GM19238 (cell line): ENCODE data around the gene GRM4.
A peak's percentile ranks its signal among the peaks of the same experiment; 100 is the strongest.

Experiments
- DNase-seq: peaks from one replicate; pipeline ENCODE4 v3.0.0; 2011; ENCODE audit warnings: low spot score; ENCODE audit not compliant: insufficient read length

The GRM4 gene

DNA sequence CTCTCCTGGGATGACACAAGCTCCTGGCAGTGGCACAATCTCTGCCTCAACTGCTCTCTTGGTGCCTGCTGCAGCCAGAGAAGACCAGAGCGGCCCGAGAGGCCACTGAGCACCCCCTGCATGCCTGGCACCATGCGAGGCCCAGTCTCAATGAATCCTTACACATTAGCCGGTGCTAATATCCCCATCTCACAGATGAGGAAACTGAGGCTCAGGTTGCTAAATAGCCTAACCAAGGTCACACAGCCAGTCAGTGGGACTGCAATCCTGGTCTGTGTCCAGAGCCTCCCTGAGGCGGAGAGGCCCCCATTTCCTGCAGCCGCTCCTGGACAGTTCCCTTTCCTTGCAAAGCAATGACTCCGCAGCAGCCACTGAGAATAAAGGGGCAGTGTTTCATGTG lies 81.2 kb downstream of the GRM4 start:
- DNase-seq, result no peak

DNA sequence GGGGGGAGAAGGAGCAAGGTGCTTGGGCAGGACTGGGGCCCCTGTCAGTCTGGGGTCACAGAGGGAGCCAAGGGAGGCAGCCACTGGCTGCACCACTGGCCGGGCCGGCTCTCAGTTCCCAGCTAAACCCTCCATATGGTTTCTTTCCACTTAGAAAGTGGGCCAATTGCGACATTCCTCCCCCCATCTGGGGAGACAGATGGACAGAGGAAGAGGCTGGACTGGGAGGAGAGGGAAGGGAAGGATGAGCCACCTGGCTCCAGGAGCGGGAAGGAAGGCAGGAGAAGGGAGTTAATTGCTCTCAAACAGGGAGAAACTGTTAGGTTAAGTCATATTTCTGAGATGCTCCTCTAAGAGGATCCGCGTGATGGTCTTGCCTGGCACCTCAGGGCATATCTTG lies 82.2 kb downstream of the GRM4 start:
- no peak for DNase-seq

DNA sequence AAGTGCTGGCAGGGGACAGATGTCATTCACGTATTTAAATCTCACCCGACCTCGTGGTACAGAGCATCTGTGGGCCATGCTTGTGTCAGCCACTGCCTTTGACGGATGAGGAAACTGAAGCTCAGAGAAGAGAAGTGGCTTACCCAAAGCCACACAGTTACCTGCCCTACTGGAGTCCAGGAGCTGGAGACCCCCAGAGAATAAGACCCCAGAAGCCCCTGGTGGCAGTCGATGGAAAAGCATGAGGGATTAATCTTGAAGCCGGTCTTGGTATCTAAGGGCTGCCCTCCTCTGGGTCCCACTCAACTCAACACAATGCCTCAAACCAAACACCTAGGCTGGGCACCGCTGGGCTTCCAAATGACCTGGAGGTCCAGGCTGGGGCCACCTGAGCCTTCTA lies 83.1 kb downstream of the GRM4 start:
- DNase-seq, result no peak

DNA sequence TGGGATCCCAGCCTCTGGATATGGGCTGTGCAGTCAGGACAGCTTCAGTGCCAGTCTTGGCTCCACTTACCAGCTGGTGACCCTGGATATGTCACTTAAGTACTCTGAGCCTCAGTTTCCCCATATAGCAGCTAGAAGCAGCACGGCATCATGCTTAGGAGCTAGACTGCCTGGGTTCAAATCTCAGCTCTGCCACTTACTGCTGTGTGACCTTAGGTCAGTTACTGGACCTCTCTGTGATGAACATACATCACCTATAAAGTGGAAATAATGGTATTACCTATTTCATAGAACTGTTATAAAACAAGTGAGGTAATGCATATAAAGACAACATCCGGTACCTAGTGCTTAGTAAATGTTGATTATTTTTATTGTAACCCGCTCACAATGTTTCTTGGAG lies 83.7 kb downstream of the GRM4 start:
- no peak for DNase-seq

DNA sequence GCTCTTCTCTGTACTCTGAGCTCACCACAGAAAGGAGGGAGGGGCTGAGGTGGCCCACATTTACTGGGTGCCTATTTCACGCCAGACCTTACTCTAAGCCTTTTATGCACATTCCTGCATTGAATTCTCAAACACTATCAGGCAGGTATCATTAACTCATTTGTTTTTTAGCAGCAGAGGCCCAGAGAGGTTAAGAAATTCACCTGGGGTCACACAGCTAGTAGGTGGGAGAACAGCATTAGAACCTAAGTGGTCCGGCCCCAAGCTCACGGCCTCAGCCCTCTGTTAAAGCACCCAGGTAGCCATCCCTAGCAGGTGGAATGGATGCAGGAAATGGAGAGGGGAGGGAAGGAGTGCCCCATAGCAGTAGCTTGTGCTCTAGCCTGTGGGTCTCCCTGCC lies 84.5 kb downstream of the GRM4 start:
- DNase-seq, result no peak

DNA sequence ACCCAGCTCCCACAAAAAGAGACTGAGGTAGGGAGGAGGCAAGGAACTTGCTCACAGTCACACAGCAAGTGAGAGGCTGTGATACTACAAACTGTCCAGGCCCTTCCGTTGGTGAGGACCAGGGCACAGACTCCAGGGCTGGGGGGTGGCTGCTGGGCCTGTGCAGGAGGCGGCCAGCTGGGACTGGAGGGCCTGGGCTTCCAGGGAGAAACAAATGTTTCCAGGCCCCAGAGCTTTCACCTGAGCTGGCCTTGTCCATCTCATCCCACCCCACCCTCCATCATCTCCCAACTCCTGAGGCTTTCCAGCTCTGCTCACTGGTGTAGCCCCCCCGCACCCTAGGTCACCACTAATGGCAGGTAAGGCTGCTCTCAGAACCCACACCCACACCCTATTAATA lies 86.0 kb downstream of the GRM4 start:
- no peak for DNase-seq

DNA sequence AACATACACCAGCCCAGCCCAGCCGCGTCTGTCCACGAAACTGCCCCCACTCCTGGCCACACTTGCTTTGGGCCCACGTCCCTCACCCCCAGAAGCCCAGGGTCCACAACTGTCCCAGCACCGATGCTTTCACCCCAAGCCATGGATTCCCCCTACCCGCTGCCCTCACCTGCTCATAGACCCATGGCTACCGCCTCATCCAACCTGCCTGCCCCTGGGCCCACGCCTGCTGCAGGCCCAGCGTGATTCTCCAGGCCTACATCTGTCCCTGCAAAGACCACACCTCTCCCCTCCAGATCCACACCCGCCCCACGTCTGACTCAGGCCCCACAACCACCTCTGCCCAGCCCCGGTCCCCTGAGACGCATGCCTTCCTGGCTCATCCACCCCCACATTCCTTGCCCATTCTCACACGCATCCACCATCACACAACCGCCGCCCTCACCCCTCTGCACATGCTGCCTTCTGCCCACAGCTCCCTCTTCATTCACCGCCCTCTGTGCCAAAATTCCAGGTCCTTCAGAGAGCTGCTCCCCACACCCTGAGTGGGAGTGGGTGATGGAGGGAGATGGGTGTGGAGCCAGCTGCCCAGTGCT lies 86.7 kb downstream of the GRM4 start:
- no peak for DNase-seq

DNA sequence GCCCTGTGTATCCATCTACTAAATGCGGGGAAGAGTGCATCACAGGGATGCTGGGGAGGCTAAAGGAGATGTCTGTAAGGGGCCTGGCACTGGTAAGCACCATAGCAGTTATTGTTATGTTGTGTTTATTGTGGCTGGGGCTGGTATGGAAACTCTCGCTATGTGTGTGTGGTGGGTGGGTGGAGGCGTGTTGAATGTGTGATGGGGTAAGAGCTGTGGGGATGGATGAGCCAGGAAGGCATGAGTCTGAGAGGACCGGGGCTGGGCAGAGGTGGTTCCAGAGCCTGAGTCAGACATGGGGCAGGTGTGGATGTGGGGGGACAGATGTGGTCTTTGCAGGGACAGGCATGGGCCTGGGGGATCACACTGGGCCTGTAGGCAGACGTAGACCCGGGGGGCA lies 88.1 kb downstream of the GRM4 start:
- no peak for DNase-seq

DNA sequence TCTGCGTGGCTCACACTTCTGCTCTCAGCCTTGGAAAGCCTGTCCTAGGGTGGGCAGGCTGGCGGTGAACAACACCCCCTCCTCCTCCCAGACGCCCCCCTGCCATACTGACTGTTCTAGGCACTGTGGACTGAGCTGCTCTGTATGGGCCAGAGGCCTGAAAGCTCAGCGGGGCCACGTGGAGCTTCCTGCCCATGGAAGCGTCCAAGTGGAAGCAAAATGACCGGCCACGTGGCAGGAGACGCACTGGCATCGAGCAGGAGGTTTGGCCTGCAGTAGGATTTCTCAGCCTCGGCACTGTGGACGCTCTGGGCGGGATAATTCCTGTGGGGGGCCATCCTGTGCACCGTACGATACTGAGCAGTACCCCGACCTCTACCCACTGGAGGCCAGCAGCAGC lies 88.7 kb downstream of the GRM4 start:
- DNase-seq, result no peak

DNA sequence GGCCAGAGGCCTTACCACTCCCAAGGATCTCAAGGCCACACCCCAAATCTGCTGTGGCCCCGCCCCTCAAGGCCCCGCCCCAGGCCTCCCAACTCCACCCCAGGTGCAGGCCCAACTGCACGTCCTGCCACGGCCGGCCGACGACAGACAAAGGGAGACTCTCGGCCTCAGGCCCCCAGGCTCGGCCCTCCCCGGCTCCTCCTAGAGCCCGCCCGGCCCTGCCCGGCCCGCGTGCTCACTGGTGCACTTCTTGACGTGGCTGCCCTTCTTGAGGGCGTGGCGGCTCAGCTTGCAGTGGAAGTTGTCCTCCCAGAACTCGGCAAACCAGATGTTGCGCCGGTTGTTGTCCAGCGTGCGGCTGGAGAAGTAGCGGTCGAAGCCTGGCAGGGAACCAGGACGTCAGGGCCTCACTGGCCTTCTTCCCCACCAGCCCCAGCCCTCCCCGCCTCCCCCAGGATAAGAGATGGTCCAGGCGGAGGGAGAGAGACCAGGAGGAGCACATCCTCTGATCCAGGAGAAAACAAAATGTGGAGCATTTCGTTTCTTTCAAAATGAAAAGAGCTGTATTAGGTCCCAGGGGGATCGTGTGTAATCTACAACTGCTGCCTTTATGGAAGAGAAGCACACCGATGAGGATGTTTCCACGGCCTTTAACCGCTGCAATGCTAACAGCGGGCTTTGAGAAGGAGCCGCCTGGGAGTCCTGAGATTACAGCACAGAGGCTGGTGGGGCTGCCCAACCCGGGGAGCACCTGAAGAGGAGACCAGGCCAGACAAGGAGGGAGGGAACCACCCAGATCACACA lies 89.4 kb downstream of the GRM4 start:
- DNase-seq, result no peak

DNA sequence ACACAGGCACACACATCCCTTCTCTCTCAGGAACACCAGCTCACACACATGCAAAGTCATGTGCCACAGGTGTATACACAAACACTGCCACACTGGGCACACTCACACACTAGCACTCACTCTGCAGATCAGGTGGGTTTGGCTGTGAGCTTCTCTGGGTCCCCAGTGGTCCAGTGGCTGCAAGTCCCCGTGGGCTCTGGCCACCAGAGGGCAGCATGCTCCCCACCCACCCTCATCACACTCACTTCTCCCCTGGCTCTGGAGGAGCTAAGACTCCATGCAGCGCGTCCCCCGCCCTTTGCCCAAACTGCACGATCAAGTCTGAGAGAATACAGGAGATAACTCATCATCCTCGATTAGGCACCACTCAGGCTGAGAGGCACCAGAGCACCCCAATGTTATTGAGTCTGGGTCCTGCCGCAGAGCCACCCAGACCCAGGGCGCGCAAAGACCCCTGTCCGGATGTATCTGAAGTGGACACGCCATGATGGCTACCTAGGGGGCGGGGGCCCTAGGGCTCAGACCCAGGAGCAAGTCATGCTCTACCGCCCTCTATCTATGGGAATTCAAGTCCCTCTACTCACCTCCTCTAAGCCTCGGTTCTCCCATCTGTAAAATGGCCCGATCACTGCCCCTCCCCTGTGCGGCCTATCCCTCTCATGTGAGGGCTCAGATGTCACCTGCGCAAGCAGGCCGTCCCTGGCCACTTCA lies 90.5 kb downstream of the GRM4 start:
- DNase-seq, result peak; percentile 75

DNA sequence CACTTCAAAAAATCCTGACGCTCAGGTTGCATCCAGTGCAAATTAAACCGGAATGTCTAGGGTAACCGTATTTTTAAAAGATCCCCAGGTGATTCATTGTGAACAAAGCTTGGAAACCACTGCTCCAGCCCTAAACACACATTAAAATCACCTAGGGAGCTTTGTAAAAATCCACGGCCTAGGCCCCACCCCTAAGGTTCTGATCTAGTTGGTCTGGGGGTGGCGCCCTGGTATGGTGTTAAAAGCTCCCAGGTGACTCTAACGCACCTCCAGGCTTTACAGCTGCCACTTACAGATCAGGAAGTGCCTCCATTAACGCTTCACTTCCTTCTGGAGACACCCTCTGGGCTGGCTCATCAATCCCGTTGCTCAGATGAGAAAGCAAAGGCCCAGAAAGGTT lies 92.2 kb downstream of the GRM4 start:
- no peak for DNase-seq

DNA sequence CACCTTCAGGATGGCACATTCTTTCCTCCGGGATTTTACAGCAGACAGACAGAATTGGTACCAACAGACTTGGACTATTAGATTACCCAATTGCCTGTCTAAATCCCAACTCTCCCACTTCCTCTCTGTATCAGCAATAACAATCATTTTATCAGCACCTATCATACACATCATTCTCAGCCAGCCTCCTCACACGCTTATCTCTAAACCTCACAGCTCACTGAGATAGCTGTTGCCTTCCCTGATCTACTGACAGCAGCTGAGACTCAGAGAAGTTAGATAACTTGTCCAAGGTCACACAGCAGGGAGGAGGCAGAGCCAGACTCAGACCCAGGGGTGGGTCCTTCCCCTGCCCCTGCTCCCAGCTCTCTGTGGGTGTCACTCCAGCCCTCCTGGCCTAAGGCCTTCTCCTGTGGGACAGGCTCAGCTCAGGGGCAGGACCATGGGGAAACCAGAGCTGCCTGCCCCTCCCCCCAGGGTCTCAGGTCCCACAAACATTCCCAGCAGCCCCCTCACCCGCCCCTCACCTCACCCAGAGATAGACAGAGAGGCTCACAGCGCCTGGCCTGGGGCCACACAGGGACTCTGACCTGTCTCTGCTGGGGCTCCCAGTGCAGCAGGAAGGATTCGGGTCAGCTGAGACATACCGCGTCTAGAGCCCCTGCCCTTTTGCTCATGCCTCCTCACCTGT lies 92.8 kb downstream of the GRM4 start:
- no peak for DNase-seq

DNA sequence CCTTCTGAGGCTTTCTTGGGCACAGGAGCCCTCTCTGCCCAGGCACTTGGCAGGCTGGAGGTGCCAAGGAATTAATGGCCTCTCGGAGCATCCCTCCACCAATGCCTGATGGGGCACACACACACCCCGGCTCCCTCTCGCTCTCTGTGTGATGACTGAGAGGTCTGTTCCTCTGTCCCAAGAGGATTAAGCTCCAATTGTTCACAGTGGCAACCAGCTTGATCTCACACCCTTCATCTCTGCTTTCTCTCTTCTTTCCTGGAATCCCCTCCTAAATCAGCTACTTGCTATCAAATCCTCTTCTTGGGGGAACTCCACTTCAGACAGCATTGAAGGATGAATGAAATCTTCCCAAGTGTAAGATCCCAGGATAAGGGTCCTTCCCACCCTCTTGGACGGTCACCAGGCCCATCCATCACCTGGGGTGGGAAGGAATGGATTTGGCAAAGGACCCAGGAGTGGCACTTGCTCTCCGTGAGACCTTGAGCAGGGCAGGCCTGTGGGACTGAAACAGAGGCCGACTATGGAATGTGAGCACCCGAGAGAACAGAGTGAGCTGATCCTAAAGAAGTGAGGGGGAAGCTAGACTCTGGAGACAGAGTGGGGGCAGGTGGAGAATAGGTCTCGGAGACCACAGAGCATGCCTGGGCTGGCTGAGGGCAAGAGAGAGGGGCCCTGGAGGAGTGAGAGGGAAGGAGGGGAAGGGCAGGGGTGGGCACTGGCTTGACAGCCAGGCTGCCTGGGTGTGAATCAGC lies 93.6 kb downstream of the GRM4 start:
- DNase-seq, result no peak

DNA sequence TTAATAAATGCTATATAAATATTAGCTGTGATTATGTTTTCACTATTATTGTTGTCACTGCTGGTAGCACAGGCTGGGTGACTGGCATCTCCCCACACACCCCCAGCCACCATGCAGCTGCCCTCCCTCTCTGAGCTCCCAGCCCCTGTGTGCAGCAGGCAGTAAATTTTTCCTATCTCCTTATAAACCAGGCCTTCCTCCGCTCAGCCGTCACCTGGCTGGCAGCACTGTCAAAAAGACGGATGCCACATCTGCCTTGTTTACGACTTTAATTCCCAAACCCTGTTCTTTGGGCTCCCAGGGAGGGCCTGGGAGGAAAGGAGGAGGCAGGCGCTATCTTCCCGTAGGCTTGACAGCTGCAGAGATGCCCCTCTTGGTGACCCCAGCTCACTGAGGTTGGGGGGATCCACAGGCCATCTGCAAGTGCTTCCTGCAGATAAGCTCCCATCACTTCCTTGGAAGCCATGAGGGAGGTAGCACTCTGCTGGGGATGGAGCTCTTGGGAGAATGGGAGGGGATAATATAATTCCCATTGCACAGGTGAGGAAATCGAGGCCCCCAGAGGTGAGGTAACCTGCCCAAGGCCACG lies 94.5 kb downstream of the GRM4 start:
- DNase-seq, result no peak

DNA sequence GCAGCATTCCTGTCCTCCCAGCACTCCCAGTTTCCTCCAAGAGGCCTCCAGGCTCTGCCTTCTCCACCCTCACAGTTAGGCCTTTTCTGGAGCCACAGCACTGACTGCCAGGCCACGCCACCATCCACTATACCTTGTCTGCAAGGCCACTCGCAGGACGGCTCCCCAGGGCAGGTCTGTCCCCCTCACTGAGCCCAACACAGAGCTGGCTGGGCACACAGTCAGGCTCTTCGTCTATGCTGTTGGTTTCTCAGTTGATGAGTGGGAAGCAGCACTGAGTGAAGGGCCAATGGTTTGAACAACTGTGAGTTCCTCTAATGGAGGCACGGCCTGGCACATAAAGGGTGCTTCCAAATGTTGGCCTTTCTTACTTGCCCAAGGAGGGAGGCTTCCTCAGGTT lies 95.2 kb downstream of the GRM4 start:
- DNase-seq, result no peak

DNA sequence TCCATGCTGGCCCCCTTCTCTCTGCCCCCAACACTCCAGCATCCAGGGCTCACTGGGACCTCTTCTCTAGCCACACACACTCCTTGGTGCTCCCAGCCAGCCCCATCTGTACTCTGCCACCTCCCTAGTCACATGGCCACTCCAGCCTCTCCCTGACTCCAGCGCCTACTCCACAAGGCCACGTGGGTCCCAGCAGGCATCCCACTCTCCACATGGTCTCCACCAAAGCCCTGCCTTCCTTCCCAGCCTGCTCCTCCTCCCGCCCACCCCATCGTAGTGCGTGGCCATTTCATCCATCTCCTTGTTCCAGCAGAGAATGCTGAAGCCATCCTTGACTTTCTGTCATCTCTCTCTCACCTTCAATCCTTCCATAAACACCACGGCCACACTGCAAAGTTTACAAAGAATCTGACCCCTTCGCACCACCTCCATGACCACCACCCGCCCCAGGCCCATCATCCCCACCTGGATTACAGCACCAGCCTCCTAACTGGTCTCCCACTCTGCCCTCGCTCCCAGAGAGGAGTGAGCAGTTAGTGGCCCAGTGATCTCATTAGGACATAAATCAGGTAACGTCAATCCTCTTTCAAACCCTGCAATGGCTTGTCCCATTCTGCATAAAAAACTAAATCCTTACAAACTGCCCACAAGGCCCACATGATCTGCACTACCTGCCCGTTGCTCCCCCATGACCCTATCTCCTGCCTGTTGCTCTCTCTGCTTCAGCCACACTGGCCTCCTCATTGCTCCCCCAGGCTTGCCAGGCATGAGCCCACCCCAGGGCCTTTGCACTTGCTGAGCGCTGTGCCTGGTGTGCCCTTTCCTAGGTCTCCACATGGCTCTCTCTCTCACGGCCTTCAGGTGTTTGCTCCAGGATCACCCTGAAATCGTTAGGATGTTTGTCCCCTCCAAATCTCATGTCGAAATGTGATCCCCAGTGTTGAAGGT lies 96.2 kb downstream of the GRM4 start:
- no peak for DNase-seq

DNA sequence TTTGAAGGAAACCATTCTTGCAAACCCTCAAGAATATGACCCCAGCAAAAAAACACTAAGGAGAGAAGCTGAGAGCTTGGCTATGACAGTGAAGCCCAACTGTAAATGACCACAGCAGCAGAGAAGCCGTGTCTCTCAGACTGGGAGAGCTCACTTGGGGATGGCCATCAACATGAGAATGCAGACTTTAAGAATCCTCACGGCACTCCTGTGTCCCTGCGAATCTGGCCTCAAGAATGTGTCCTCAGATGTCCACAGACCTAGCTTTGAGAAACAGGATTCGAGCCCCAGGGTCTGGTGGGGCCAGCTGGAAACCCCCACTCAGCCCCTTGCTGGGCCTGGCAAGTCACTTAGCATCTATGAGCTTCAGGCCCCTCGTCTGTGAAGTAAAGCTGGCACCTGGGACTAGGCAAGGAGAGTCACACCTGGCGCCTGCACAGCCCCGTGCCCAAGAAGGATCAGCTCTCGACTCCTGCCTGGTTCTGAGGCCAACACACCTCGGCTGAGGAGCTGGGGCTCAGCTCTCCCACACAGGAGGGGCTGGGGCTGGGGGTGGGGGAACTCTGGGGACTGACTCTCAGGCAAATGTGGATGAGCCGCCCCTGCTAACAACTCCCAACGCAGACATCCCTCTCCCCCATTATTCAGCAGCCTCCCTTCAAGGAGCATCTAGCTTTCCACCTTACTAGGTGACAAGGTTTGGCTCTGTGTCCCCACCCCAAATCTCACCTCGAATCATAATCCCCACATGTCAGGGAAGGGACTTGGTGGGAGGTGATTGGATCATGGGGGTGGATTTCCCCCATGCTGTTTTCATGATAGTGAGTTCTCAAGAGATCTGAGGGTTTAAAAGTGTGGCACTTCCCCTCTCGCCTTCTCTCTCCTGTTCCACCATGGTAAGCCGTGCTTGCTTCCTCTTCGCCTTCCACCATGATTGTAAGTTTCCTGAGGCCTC lies 97.7 kb downstream of the GRM4 start:
- no peak for DNase-seq

DNA sequence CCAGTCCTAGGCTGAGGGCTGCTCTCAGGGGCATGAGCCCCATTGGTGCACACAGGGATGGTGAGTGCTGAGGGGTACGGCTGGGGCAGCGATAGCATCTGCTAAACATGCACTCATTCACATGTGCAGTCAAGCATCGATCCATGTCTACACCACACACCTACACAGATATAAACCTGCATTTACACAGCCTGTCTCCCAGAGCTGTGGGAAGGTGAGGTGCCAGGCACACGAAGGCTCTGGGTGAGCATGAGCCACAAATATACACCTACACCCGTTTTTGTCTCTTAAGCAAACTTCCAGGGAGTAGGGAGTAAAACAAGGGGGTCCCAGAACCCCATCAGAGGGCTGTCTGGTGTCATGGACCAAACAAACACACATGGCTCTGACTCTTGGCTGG lies 99.3 kb downstream of the GRM4 start:
- DNase-seq, result no peak
